CD4-positive, alpha-beta T cell treated with Interleukin-1 beta for 1 hour (primary cell): Measurements from ENCODE around the gene KRT82.

Source experiments
- DNase-seq, 2 donors: peaks; one replicate each; pipeline ENCODE4 v3.0.0-alpha.2; 2020 to 2022

The KRT82 gene

GRCh38 chr12:52380271-52380694 is 25.9 kb downstream of the KRT82 start:
- DNase-seq: no peak

- DNase-seq: no peak
These were observed 26.6 kb downstream of the KRT82 start for GRCh38 chr12:52379536-52379935.

- DNase-seq: no peak
These were observed 28.0 kb downstream of the KRT82 start for GRCh38 chr12:52378091-52378490.

GRCh38 chr12:52377266-52377665 is 28.9 kb downstream of the KRT82 start:
- no peak for DNase-seq

GRCh38 chr12:52372216-52373154 is 33.6 kb downstream of the KRT82 start:
- DNase-seq: peak; percentile 51 to 55

- DNase-seq: no peak
These were observed 34.4 kb downstream of the KRT82 start for GRCh38 chr12:52371716-52372115.

GRCh38 chr12:52370926-52371608 is 35.1 kb downstream of the KRT82 start:
- DNase-seq: no peak

- no peak for DNase-seq
These were observed 36.3 kb downstream of the KRT82 start for GRCh38 chr12:52369809-52370208.

GRCh38 chr12:52369211-52369610 is 36.9 kb downstream of the KRT82 start:
- no peak for DNase-seq

GRCh38 chr12:52368508-52368907 is 37.6 kb downstream of the KRT82 start:
- DNase-seq: no peak

GRCh38 chr12:52367876-52368275 is 38.3 kb downstream of the KRT82 start:
- DNase-seq: no peak

- no peak for DNase-seq
These were observed 39.2 kb downstream of the KRT82 start, which contains the start of gene KRT85 for GRCh38 chr12:52366738-52367485. TSS of gene KRT85 (minus strand) at chr12:52367481. CDS start at chr12:52367405, 76 bp downstream.

- DNase-seq: no peak
These were observed 41.1 kb downstream of the KRT82 start for GRCh38 chr12:52364901-52365489.

GRCh38 chr12:52364061-52364460 is 42.1 kb downstream of the KRT82 start:
- no peak for DNase-seq

- DNase-seq: no peak
These were observed 42.9 kb downstream of the KRT82 start for GRCh38 chr12:52363111-52363679.

GRCh38 chr12:52362118-52362726 is 43.9 kb downstream of the KRT82 start:
- no peak for DNase-seq

- DNase-seq: no peak
These were observed 44.6 kb downstream of the KRT82 start for GRCh38 chr12:52361553-52361952.

GRCh38 chr12:52360663-52361271 is 45.4 kb downstream of the KRT82 start:
- no peak for DNase-seq

- no peak for DNase-seq
These were observed 46.0 kb downstream of the KRT82 start for GRCh38 chr12:52360106-52360662.

GRCh38 chr12:52359621-52360061 is 46.5 kb downstream of the KRT82 start:
- no peak for DNase-seq
